Activated CD8-positive, alpha-beta memory T cell treated with anti-CD3 and anti-CD28 coated beads for 36 hours (primary cell): ENCODE results near the gene BICC1. TPM values are rescaled to one million over a fixed set of nuclear protein-coding genes. Genes with fewer than 3 reads are reported as not detected.

Source experiments
- CTCF ChIA-PET: fragments of 350-600 bp; sonication (Branson Sonifier 250); formaldehyde crosslinking; loops from one replicate; lab custom pipeline; 2021; ENCODE audit warnings: antibody characterized with exemption; lab: Charles Lee
- POLR2A ChIA-PET: fragments of 350-600 bp; sonication (Branson Sonifier 250); formaldehyde crosslinking; loops from one replicate; lab custom pipeline; 2021; ENCODE audit warnings: antibody characterized with exemption; lab: Charles Lee
- total RNA-seq, 2 experiments: library from RNA; stranded (reverse); gene quantifications; one replicate each; pipeline ENCODE4 v1.2.3, GENCODE V29; 2021

Gene BICC1
- total RNA-seq, 2 experiments from 2014 or later, result not detected

DNA sequence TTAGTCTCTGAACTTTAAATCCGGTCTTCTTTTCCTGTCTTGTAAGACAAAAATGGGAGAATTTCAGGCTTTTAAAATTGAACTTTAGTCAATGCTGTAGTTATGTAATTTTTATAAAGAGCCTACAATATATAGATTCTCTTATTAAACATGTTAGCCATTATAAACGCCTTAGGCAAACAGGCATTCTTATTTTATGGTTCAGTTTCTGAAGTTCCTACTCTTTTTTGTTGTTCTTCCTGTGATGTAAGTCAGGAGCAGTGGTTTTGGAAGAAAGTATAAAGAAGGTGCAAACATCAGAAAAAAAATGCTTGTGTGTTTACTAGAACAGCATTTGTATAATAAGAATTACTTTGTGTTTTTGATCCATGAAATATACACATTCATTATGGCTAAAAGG, 41.6 kb downstream of the BICC1 start:
- POLR2A ChIA-PET, result no interaction called here

DNA sequence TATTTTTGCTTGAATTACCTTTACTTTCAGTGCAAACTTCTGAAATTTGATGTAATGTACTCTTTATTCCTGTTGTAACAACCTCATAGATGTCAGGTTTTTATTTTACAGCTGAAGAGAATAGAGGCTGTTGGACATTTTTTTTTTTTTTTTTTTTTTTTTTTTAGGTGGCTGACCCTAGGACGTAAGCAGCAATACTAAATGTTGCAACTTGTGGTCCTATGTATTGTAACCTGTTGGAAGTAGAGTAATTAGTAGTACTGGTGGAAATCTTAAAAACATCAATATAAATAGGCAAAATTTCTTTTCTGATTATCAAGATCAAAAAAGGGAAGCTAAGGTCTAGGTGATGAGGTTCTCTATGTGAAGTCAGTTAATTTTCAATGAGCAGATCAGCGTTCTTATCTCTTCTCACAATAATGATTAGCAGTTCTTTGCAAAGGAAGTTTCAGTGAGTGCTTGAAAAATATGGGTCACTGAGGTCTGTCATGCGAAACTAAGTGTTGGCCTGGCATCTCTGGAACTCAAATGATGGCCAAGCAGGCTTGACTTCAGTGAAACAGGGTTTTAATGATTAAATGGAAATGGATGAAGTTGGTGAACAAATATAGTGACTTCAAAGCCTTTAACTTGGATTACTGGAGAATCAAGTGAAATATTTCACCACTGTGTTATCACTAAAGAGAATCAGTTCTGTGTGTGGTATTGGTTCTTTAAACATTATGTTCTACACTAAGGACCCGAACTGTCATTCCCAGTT, 42.7 kb downstream of the BICC1 start:
- ChIA-PET CTCF (interaction anchor here (0.7 kb wide), 1 partner anchor 57 kb away, joined by 3 read pairs; no protein-coding TSS in a partner anchor), POLR2A (no interaction called here)

More for the DNA sequence above, 41.6 kb downstream of the BICC1 start:
- CTCF ChIA-PET, result no interaction called here

DNA sequence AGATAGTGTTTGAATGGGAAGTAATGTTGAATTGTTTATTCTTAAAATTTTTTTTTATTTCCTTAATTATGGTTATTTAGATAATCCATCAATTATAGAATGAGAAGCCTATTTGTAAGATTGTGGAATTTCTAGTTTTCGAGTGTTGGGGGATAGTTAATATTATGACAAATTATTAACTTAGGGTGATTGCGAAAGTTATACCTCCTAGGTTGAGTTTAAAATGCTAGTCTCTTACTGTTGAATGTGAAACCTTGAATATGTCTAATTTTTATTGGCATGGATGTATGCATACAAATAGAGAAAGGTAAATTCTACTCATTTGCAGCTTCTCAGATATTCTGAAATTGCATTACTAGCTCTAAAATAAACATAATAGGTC, 43.2 kb downstream of the BICC1 start:
- POLR2A ChIA-PET, result no interaction called here
- CTCF ChIA-PET, result no interaction called here

DNA sequence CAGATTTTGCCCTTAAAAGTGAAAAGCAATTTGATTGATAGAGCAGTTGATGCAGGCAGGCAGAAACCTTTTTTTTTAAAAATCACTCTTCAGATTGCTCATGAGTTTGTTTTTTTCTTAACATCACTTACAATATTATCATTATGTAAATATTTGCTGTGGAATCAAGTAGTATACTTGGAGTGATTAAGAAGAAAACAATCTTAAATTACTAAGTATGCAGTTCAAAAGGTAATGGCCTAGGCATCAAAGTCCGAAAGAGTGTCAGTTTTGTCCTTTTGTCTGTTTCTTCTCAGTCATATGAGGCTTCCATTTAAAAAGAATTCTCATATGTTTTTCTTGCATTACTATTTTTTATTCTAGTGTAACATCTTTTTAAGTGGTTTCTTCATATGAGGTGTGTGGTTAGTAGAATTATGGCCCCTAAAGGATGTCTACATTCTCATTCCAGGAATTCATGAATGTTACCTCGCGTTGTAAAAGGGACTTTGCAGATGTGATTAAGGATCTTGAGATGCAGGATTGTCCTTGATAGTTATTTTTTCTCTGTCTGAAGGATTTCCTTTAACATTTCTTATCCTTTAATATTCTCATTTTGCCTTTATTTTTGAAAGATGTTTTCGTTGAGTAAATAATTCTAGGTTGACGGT, 44.0 kb downstream of the BICC1 start:
- ChIA-PET POLR2A (no interaction called here), CTCF (no interaction called here)

DNA sequence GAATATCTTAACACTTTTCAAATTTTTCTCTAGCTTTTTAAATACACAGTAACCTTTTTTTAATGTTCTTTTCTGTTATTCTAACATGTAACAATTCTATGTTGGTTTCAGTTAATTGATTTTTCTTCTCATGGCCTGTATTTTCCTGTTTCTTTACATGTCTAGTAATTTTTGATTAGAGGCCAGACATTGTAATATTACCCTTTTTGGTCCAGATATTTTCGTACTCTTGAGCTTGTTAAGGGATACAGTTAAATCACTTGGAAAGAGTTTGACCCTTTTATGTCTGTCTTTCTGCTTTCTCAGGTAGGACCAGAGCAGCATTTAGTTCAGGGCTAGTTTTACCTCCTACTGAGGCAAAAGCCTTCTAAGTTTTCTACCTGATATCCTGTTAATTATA, 45.0 kb downstream of the BICC1 start:
- CTCF ChIA-PET, result no interaction called here

GRCh38 chr10:58560068-58560467, 47.4 kb downstream of the BICC1 start:
- ChIA-PET POLR2A (no interaction called here), CTCF (no interaction called here)

More for the DNA sequence above, 45.0 kb downstream of the BICC1 start:
- POLR2A ChIA-PET, result no interaction called here

DNA sequence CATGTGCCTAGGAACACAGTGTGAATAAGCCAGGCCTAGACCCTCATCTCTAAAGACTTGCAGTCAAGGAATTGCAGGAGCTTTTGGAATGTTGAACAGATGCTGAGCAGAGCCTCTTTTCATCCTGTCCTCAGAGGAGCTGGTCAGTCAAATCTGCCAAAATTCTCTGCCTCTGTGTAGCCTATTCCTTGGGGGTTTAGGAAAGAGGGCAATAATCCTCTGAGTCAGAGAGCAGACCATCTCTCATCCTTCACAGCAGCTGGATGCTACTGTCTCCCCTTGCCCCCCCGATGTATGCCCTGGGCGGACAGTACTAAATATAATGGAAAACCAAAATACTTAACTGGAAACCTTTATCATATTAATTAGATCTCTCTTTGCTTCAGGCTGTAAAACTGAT, 52.6 kb downstream of the BICC1 start:
- ChIA-PET CTCF (no interaction called here), POLR2A (no interaction called here)

DNA sequence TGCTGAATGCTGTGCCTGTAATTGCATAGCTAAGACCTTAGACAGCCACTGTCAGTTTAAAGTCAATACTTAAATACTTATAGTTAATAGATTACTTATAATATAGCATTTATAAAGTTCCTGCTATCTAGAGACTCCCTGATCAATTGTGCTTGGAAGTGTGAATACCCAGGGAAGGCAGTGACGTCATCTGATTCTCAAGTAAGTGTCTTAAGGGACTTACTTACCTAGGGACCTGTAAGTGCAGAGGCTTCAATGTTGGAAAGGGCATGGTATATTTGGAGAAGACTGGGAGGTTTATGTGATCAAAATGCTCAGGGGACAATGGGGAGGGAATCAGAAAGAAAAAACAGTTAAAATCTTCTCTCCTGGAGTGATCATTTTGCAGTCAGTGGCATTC, 55.0 kb downstream of the BICC1 start:
- POLR2A ChIA-PET, result no interaction called here
- CTCF ChIA-PET, result no interaction called here

DNA sequence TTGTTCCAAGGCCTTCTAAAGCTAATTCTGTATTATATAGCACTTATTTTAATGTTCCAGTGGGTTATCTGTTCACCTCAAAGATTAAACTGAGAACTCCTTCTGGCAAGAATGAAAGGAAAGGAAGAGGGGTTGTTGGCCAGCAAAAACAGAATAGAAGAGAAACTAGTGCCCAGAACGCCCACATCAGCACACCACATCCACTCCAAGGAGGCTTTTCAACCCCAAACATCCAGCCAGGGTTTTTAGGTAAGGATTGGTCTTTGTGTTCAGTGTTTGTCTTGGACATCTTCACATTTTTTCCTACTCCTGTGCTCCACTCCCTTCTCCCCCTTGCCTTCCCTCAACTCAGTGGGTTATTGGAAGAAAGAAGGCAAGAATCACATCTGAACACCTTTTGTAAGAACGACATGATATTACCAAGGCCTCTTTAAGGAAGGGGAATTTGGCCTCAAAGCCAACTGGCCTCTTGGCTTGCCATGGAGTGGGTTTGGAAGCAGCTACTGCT, 55.8 kb downstream of the BICC1 start:
- CTCF ChIA-PET, result no interaction called here
- POLR2A ChIA-PET, result no interaction called here

DNA sequence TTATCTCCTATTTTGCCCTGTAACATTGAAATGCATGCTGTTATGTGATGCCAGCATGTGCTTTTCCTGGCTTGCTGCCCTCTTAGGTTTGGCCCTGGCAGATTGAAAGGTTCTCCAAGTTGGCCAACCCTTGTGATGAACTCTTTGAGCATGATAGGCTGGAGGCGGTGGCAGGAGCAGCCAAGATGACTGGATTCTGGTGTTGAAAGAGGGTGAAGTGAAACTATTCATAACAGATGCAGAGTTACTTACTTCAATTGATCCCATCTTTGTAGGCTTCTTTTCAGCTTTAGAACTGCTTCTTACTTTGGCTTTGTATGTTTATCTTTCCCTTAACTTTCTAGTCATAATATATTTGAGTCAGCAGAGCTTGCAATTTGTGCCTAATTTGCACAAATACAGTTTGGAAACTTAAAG, 57.6 kb downstream of the BICC1 start:
- ChIA-PET CTCF (no interaction called here), POLR2A (no interaction called here)

- ChIA-PET POLR2A (no interaction called here), CTCF (no interaction called here)
Measured at GRCh38 chr10:58570979-58571378, 58.3 kb downstream of the BICC1 start.

- ChIA-PET CTCF (no interaction called here), POLR2A (no interaction called here)
Measured at GRCh38 chr10:58573144-58573543, 60.5 kb downstream of the BICC1 start.

DNA sequence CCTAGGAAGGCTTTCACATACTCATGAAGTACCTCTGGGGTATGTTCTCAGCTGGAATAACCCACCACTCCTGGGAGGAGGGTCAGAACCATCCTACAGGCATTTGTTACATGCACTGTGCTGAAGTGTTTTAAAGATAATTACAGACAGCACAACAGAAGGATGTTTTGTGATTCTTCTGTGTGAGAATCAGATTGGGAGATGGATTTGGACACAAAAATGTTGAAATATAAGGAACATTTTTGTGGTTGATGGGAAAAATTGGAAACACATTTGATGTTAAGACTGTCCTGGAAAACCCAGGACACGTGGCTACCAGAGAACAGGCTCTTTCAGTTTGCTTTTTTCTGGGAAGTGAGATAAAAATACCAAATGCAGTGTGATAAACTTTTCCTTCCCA, 61.4 kb downstream of the BICC1 start:
- CTCF ChIA-PET, result no interaction called here
- POLR2A ChIA-PET, result no interaction called here

- ChIA-PET CTCF (no interaction called here), POLR2A (no interaction called here)
Measured at GRCh38 chr10:58575491-58575890, 62.8 kb downstream of the BICC1 start.

DNA sequence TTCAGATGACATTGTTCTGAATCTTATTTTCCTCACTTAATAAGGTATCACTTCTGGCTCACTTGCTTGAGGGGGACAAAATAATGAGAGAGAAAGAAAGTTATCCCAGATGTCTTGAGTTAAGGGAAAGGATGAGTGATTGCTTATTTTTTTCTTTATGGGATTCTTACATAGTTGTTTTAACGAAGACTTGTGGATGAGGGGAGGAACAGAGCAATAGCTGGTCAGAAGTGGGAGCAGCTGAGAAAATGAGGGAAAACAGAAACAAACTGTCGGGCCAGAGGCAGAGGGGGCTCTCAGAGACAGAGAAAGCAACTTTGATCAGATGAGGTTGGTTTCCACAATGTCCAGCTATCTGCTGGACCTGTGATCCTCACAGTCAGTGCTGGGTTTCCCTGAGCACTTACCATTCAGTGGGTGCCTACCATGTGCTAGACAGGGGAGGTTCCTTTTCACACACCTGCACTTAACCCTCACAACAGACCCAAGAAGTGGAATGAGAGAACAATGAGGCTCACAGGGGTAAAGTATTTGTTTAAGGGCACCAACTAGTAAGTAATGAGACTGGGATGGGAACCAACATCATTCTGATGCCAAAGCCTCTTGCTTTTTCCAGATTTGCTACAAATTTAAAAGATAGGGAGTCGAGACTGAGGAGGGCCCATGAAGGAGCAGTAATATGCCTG, 64.2 kb downstream of the BICC1 start:
- ChIA-PET CTCF (no interaction called here), POLR2A (no interaction called here)

- POLR2A ChIA-PET, result no interaction called here
- CTCF ChIA-PET, result no interaction called here
Measured at GRCh38 chr10:58577437-58577777, 64.7 kb downstream of the BICC1 start.

GRCh38 chr10:58578366-58578765, 65.7 kb downstream of the BICC1 start:
- ChIA-PET CTCF (no interaction called here), POLR2A (no interaction called here)

DNA sequence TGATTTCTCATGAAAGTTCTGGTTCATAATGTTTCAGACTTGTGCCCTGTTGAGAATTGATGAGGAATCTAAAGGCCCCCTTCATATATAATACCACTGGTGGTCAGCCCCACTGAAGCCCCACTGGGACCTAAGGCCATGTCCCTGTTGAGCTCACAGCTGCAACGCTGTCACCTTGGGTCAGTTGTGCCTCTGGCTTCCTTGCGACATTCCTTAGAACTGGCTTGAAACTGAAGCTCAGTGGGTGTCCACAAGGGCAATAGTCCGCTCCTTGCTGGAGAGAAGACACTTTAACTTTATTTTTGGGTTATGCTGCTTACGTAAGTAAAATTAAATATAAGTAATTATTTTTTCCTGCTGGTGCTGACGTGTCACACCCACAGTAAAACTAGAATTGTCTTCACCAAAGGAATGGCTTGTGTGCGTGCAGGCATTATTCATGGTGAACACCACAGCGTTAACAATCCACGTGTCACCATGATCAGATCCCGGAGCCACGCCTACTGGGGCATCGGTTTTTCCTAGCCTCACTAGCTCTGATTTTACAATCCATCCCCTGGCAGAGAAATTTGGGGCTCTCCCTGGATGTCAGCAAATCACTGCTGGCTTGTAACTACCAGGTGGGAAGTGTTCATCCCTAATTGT, 66.5 kb downstream of the BICC1 start:
- POLR2A ChIA-PET, result no interaction called here
- CTCF ChIA-PET, result no interaction called here

GRCh38 chr10:58582045-58582444, 69.4 kb downstream of the BICC1 start:
- ChIA-PET POLR2A (no interaction called here), CTCF (no interaction called here)

GRCh38 chr10:58585435-58585834, 72.8 kb downstream of the BICC1 start:
- POLR2A ChIA-PET, result no interaction called here
- CTCF ChIA-PET, result no interaction called here
